OCI-LY1 (cell line): ENCODE results near the gene C2orf78.
"Not testable (repeated sequence)": the region's sequence is repeated elsewhere in the genome, so short reads cannot be mapped to it uniquely, and the experiment has no call there.

Source experiments
- H2AFZ ChIP-seq: fragments of 200-600 bp; sonication (generic), shearing (Covaris generic); 2 replicates; pipeline ENCODE4 v1.6.0; 2014; ENCODE audit warnings: antibody characterized with exemption, mild to moderate bottlenecking, low read length
- H3F3A ChIP-seq: fragments of 200-600 bp; sonication (generic), shearing (Covaris generic); 2 replicates; pipeline ENCODE4 v1.6.0; 2014; ENCODE audit warnings: mild to moderate bottlenecking, antibody characterized with exemption, low read length, moderate library complexity; ENCODE audit not compliant: insufficient read depth
- H3K27ac ChIP-seq: fragments of 200-600 bp; sonication (generic); 2 replicates; pipeline ENCODE4 v1.5.1; 2014; ENCODE audit warnings: low read length, mixed run types, mild to moderate bottlenecking, low read depth; ENCODE audit not compliant: poor library complexity, severe bottlenecking
- H3K27me3 ChIP-seq: fragments of 200-600 bp; sonication (generic); 2 replicates; pipeline ENCODE4 v1.6.0; 2014; ENCODE audit warnings: antibody characterized with exemption, mild to moderate bottlenecking, low read length, moderate library complexity; ENCODE audit not compliant: insufficient read depth
- H3K36me3 ChIP-seq: fragments of 200-600 bp; sonication (generic); 2 replicates; pipeline ENCODE4 v1.6.1; 2014; ENCODE audit warnings: mild to moderate bottlenecking, antibody characterized with exemption, low read length, moderate library complexity, mixed read lengths; ENCODE audit not compliant: insufficient read depth
- H3K4me1 ChIP-seq: fragments of 200-600 bp; sonication (generic); 2 replicates; pipeline ENCODE4 v1.5.1; 2014; ENCODE audit warnings: mild to moderate bottlenecking, low read length, moderate library complexity; ENCODE audit not compliant: insufficient read depth, severe bottlenecking
- H3K4me2 ChIP-seq: fragments of 200-600 bp; sonication (generic), shearing (Covaris generic); 2 replicates; pipeline ENCODE4 v1.6.1; 2014; ENCODE audit warnings: low read length
- H3K4me3 ChIP-seq: fragments of 200-600 bp; sonication (generic); 2 replicates; pipeline ENCODE4 v1.5.1; 2014; ENCODE audit warnings: low read length, low read depth, mild to moderate bottlenecking, mixed read lengths; ENCODE audit not compliant: poor library complexity, severe bottlenecking
- H3K79me2 ChIP-seq: fragments of 200-600 bp; shearing (Covaris generic); 2 replicates; pipeline ENCODE4 v1.6.1; 2016; ENCODE audit warnings: mixed run types, low read length, mixed read lengths; ENCODE audit not compliant: insufficient read depth
- H3K9ac ChIP-seq: fragments of 200-600 bp; sonication (generic), shearing (Covaris generic); 2 replicates; pipeline ENCODE4 v1.6.1; 2014; ENCODE audit warnings: mild to moderate bottlenecking, low read length, mixed read lengths
- H3K9me2 ChIP-seq: fragments of 200-600 bp; sonication (generic), shearing (Covaris generic); 2 replicates; pipeline ENCODE4 v1.6.1; 2014; ENCODE audit warnings: low read depth, mild to moderate bottlenecking, low read length, mixed read lengths
- H3K9me3 ChIP-seq: fragments of 200-600 bp; shearing (Covaris generic); 2 replicates; pipeline ENCODE4 v1.6.1; 2014; ENCODE audit warnings: low read length, mixed read lengths
- H4K20me1 ChIP-seq: fragments of 200-600 bp; sonication (generic), shearing (Covaris generic); 2 replicates; pipeline ENCODE4 v1.6.0; 2016; ENCODE audit warnings: mild to moderate bottlenecking, low read length; ENCODE audit not compliant: insufficient read depth
- CTCF ChIP-seq: fragments of 200-600 bp; sonication (generic), shearing (Covaris generic); IDR thresholded peaks from 2 replicates; pipeline ENCODE4 v1.5.1; 2017; ENCODE audit warnings: mild to moderate bottlenecking, antibody characterized with exemption, low read length, moderate library complexity, mixed read lengths
- EZH2 ChIP-seq: fragments of 200-600 bp; sonication (generic), shearing (Covaris generic); IDR thresholded peaks from 2 replicates; pipeline ENCODE4 v1.8.0; 2017; ENCODE audit warnings: borderline replicate concordance, mixed run types, mild to moderate bottlenecking, antibody characterized with exemption, low read length, moderate library complexity, mixed read lengths

C2orf78 gene

GRCh38 chr2:73783883-73784282 lies at the start of gene C2orf78:
Gene C2orf78 (plus strand): TSS chr2:73784183. CDS start chr2:73784310, 127 bp downstream.
- H3K9me2 ChIP-seq, H3K4me1 ChIP-seq, H2AFZ ChIP-seq, H3K79me2 ChIP-seq, H3K27me3 ChIP-seq, H3K36me3 ChIP-seq, H3K4me2 ChIP-seq, H3K27ac ChIP-seq, H3K9ac ChIP-seq, H3K4me3 ChIP-seq, H3F3A ChIP-seq, H3K9me3 ChIP-seq, H4K20me1 ChIP-seq: not testable (repeated sequence)

GRCh38 chr2:73736378-73736777 lies 47.6 kb upstream of the C2orf78 start:
- TF ChIP-seq CTCF (no peak), EZH2 (no peak)
- no peak overlapping the region for H3K27ac ChIP-seq

GRCh38 chr2:73736855-73737779 lies 46.9 kb upstream of the C2orf78 start, which contains the start of gene TPRKB:
Gene TPRKB (minus strand): TSS chr2:73737345. CDS start chr2:73734569, 2,776 bp downstream.
- Histone ChIP-seq H3K9me3 (no peaks in the 10 kb centered on the region), H3K9ac (peak within 1 kb of the TSS; percentile 77), H3F3A (no peaks in the 10 kb centered on the region), H3K4me3 (peak within 1 kb of the TSS; percentile 91), H3K9me2 (no peaks in the 10 kb centered on the region), H3K4me1 (peaks cover 18% of the 10 kb centered on the region), H3K27me3 (no peaks in the 10 kb centered on the region), H4K20me1 (no peaks in the 10 kb centered on the region), H2AFZ (0 out of 2 replicates have a peak within 1 kb of the TSS, but pooled peaks have one; percentile 65), H3K79me2 (peaks cover 17% of the 10 kb centered on the region), H3K4me2 (peak within 1 kb of the TSS; percentile 98), H3K27ac (peak within 1 kb of the TSS; percentile 31), H3K36me3 (peaks cover 22% of the 10 kb centered on the region)
- TF ChIP-seq CTCF (no peak), EZH2 (no peak)

More at GRCh38 chr2:73736378-73736777, 47.6 kb upstream of the C2orf78 start:
- Histone ChIP-seq H3K79me2 (peaks cover 17% of the 10 kb centered on the region), H3K27me3 (no peaks in the 10 kb centered on the region), H2AFZ (no peak overlapping the region), H3F3A (no peaks in the 10 kb centered on the region), H3K4me1 (peaks cover 18% of the 10 kb centered on the region), H3K9me3 (no peaks in the 10 kb centered on the region), H4K20me1 (no peaks in the 10 kb centered on the region), H3K4me3 (peak overlapping the region; percentile 91), H3K4me2 (peak overlapping the region; percentile 98), H3K36me3 (peaks cover 29% of the 10 kb centered on the region), H3K9me2 (no peaks in the 10 kb centered on the region), H3K9ac (peak overlapping the region; percentile 77)
